ENCODE results near the gene GPR68. TPM values are rescaled to one million over a fixed set of nuclear protein-coding genes. Genes with fewer than 3 reads are reported as not detected.

Gene GPR68
- total and polyA plus RNA-seq, 2 experiments from 2014 or later, result 0.19 to 0.35 TPM

GRCh38 chr14:91283666-91284065 is 39.2 kb upstream of the GPR68 start:
- ATAC-seq, result no peak
- Histone ChIP-seq H3K27me3 (ENCODE audit: insufficient read depth) (no peaks in the 10 kb centered on the region), H3K79me2 (replicated peaks; ENCODE audit: insufficient read depth) (no peaks in the 10 kb centered on the region), H2AFZ (no peak overlapping the region), H3K27ac (ENCODE audit: low read depth) (no peak overlapping the region), H3K4me1 (ENCODE audit: insufficient read depth) (no peaks in the 10 kb centered on the region), H4K20me1 (replicated peaks; ENCODE audit: insufficient read depth) (no peaks in the 10 kb centered on the region), H3K36me3 (ENCODE audit: insufficient read depth) (peaks cover 16% of the 10 kb centered on the region), H3K4me3 (no peak overlapping the region), H3K9me2 (ENCODE audit: insufficient read depth) (no peaks in the 10 kb centered on the region), H3F3A (replicated peaks; ENCODE audit: low read depth) (0 out of 2 replicates have a peak, but pooled peaks cover 5% of the 10 kb centered on the region), H3K4me2 (no peak overlapping the region)
- Mint-ChIP-seq H3K36me3 (ENCODE audit: low read depth) (peaks cover 44% of the 10 kb centered on the region), H3K4me3 (no peak overlapping the region), H3K27ac (0 out of 2 replicates have a peak overlapping the region, but pooled peaks have one; percentile 43), H3K4me1 (no peaks in the 10 kb centered on the region), H3K9me3 (no peaks in the 10 kb centered on the region), H3K27me3 (ENCODE audit: insufficient read depth, low read depth, poor library complexity) (peaks cover 3% of the 10 kb centered on the region)
- no peak for DNase-seq (ENCODE audit: low spot score)
- TF ChIP-seq STAT1 (IDR thresholded peaks at IDR 0.05; ENCODE audit: unreplicated experiment) (no peak), NANOG (IDR thresholded peaks at IDR 0.05; ENCODE audit: borderline replicate concordance) (no peak), CREB1 (CRISPR knock-in tag; IDR thresholded peaks at IDR 0.05; ENCODE audit: low read depth) (no peak), ZNF114 (CRISPR knock-in tag; IDR thresholded peaks at IDR 0.05) (no peak)

GRCh38 chr14:91282954-91283645 is 38.6 kb upstream of the GPR68 start:
- Histone ChIP-seq H3K4me2 (no peak overlapping the region), H2AFZ (no peak overlapping the region), H4K20me1 (replicated peaks; ENCODE audit: insufficient read depth) (no peaks in the 10 kb centered on the region), H3K79me2 (replicated peaks; ENCODE audit: insufficient read depth) (no peaks in the 10 kb centered on the region), H3K27ac (ENCODE audit: low read depth) (no peak overlapping the region), H3K36me3 (ENCODE audit: insufficient read depth) (peaks cover 16% of the 10 kb centered on the region), H3F3A (replicated peaks; ENCODE audit: low read depth) (0 out of 2 replicates have a peak, but pooled peaks cover 5% of the 10 kb centered on the region), H3K27me3 (ENCODE audit: insufficient read depth) (no peaks in the 10 kb centered on the region), H3K4me3 (no peak overlapping the region), H3K9me2 (ENCODE audit: insufficient read depth) (no peaks in the 10 kb centered on the region), H3K4me1 (ENCODE audit: insufficient read depth) (no peaks in the 10 kb centered on the region)
- H3K27ac Mint-ChIP-seq, result no peak overlapping the region
- peaks cover 3% of the 10 kb centered on the region for H3K27me3 Mint-ChIP-seq (ENCODE audit: insufficient read depth, low read depth, poor library complexity)
- H3K36me3 Mint-ChIP-seq (ENCODE audit: low read depth), result peaks cover 44% of the 10 kb centered on the region
- ATAC-seq (no peak), DNase-seq (ENCODE audit: low spot score) (no peak)
- no peaks in the 10 kb centered on the region for H3K4me1 Mint-ChIP-seq
- H3K9me3 Mint-ChIP-seq, result no peaks in the 10 kb centered on the region
- no peak overlapping the region for H3K4me3 Mint-ChIP-seq
- TF ChIP-seq ZNF462 (CRISPR knock-in tag; IDR thresholded peaks at IDR 0.05) (no peak), NANOG (IDR thresholded peaks at IDR 0.05; ENCODE audit: borderline replicate concordance) (no peak), ZNF114 (CRISPR knock-in tag; IDR thresholded peaks at IDR 0.05) (no peak), STAT1 (IDR thresholded peaks at IDR 0.05; ENCODE audit: unreplicated experiment) (no peak)
- TF ChIP-seq, protein P1, sequence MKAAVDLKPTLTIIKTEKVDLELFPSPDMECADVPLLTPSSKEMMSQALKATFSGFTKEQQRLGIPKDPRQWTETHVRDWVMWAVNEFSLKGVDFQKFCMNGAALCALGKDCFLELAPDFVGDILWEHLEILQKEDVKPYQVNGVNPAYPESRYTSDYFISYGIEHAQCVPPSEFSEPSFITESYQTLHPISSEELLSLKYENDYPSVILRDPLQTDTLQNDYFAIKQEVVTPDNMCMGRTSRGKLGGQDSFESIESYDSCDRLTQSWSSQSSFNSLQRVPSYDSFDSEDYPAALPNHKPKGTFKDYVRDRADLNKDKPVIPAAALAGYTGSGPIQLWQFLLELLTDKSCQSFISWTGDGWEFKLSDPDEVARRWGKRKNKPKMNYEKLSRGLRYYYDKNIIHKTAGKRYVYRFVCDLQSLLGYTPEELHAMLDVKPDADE (IDR thresholded peaks at IDR 0.05), result no peak
- TF ChIP-seq, protein P2, sequence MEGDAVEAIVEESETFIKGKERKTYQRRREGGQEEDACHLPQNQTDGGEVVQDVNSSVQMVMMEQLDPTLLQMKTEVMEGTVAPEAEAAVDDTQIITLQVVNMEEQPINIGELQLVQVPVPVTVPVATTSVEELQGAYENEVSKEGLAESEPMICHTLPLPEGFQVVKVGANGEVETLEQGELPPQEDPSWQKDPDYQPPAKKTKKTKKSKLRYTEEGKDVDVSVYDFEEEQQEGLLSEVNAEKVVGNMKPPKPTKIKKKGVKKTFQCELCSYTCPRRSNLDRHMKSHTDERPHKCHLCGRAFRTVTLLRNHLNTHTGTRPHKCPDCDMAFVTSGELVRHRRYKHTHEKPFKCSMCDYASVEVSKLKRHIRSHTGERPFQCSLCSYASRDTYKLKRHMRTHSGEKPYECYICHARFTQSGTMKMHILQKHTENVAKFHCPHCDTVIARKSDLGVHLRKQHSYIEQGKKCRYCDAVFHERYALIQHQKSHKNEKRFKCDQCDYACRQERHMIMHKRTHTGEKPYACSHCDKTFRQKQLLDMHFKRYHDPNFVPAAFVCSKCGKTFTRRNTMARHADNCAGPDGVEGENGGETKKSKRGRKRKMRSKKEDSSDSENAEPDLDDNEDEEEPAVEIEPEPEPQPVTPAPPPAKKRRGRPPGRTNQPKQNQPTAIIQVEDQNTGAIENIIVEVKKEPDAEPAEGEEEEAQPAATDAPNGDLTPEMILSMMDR (conservative IDR thresholded peaks at IDR 0.05; ENCODE audit: low read depth in 2 of 2), result no peak

Data from GM23338 (cell line).